Spleen (tissue), 11 donors: ENCODE data around the gene GAREM1. TPM values are rescaled to one million over a fixed set of nuclear protein-coding genes. Genes with fewer than 3 reads are reported as not detected.

ENCODE experiments used
- DNase-seq: peaks from one replicate; pipeline ENCODE4 v3.0.0-alpha.2; 2020
- H3K27ac ChIP-seq, 8 donors: fragments of 200-600 bp; sonication (generic) in 7 of 8; 1 replicate in 4 of 8; 2 replicates in 4 of 8; pipeline versions ENCODE4 v1.5.0 to v1.8.0; 2016 to 2021; ENCODE audit warnings: inconsistent platforms in 4 of 8, mild to moderate bottlenecking in 4 of 8, moderate library complexity in 1 of 8
- H3K27me3 ChIP-seq, 7 donors: fragments of 200-600 bp; sonication (generic) in 6 of 7; replicated peaks in 1 of 7; 1 replicate in 4 of 7; 2 replicates in 3 of 7; pipeline versions ENCODE4 v1.5.0 to v1.8.0; 2016 to 2021; ENCODE audit warnings: inconsistent platforms in 3 of 7, mild to moderate bottlenecking in 1 of 7
- H3K36me3 ChIP-seq, 6 donors: fragments of 200-600 bp; sonication (generic) in 5 of 6; 1 replicate in 4 of 6; 2 replicates in 2 of 6; pipeline versions ENCODE4 v1.5.0 to v1.8.0; 2016 to 2021; ENCODE audit warnings: inconsistent platforms in 2 of 6
- H3K4me1 ChIP-seq, 6 donors: fragments of 200-600 bp; sonication (generic) in 5 of 6; 1 replicate in 3 of 6; 2 replicates in 3 of 6; pipeline versions ENCODE4 v1.5.0 to v1.8.0; 2016 to 2021; ENCODE audit warnings: inconsistent platforms in 3 of 6
- H3K4me3 ChIP-seq, 8 donors: fragments of 200-600 bp; sonication (generic) in 7 of 8; 1 replicate in 4 of 8; 2 replicates in 4 of 8; pipeline versions ENCODE4 v1.5.0 to v1.8.0; 2016 to 2021; ENCODE audit warnings: inconsistent platforms in 4 of 8, mild to moderate bottlenecking in 4 of 8, moderate library complexity in 2 of 8
- H3K9me3 ChIP-seq, 8 donors: fragments of 200-600 bp; sonication (generic) in 7 of 8; 1 replicate in 4 of 8; 2 replicates in 4 of 8; pipeline versions ENCODE4 v1.5.0 to v1.8.0; 2016 to 2021; ENCODE audit warnings: inconsistent platforms in 4 of 8
- POLR2A ChIP-seq, 3 donors: fragments of 450-650 bp; IDR thresholded peaks; one replicate each; pipeline ENCODE4 v1.5.1; 2017; ENCODE audit warnings: antibody characterized with exemption in 3 of 3, mild to moderate bottlenecking in 1 of 3
- POLR2AphosphoS5 ChIP-seq, 3 donors: sonication (generic); formaldehyde crosslinking; IDR thresholded peaks; one replicate each; pipeline ENCODE4 v1.5.1; 2017; ENCODE audit warnings: antibody characterized with exemption in 3 of 3
- WGBS, 5 donors: extraction: QIAGEN DNeasy Blood & Tissue Kit in 3 of 5; methylation state at CpG; one replicate each; pipeline versions ENCODE4 v1.1.5 to v1.1.7; 2013 to 2018; 5-methylcytosine and 5-hydroxymethylcytosine counted together
- intact Hi-C: fragments of 100-400 bp; cut with DNase I; formaldehyde crosslinking; loops from one replicate; pipeline ENCODE4 v1.15.0; 2023; ENCODE audit warnings: low total_unique reads
- polyA plus RNA-seq, 3 donors: library from polyadenylated mRNA; stranded (reverse); fragments of 200-250 nt; gene quantifications; one replicate each; pipeline ENCODE4 v1.2.1, GENCODE V29; 2013
- total RNA-seq, 7 donors: library from RNA; depleted of rRNA in 3 of 7; stranded (reverse); fragments of >200 nt in 3 of 7; fragmentation: NEBNext Ultra II Directional in 4 of 7; extraction: Animal tissue kit (Norgen Biotek cat#: 25700) in 4 of 7; gene quantifications; one replicate each; pipeline versions ENCODE4 v1.1.0 to v1.2.1, GENCODE V29; 2016 to 2021
- TF ChIP-seq, protein P1 (sequence below), 11 experiments: fragments of 200-600 bp in 7 of 11; fragments of 450-650 bp in 4 of 11; sonication (generic) in 4 of 11; IDR thresholded peaks in 8 of 11; conservative IDR thresholded peaks in 3 of 11; 1 replicate in 7 of 11; 2 replicates in 4 of 11; pipeline versions ENCODE4 v1.4.0 to v1.8.0; 2016 to 2021; ENCODE audit warnings: antibody characterized with exemption in 11 of 11, inconsistent platforms in 4 of 11, mild to moderate bottlenecking in 1 of 11
- donor health status: healthy with polysubstance abuse.
- donor health status: DM: no; HTN: no; CAD: no; lungs with moderate emphysema.
- donor health status: DM: no; HTN: no; CAD: no.
- donor health status: Bipolar disorder and iron deficiency.
- donor health status: healthy.
- donor health status: DM: no; HTN: no; CAD: no.
- donor health status: DM: yes; HTN: yes; CAD: no.

GAREM1 gene
- total and polyA plus RNA-seq, 10 donors: 0.20 to 8.2 (median 3.5) TPM

DNA sequence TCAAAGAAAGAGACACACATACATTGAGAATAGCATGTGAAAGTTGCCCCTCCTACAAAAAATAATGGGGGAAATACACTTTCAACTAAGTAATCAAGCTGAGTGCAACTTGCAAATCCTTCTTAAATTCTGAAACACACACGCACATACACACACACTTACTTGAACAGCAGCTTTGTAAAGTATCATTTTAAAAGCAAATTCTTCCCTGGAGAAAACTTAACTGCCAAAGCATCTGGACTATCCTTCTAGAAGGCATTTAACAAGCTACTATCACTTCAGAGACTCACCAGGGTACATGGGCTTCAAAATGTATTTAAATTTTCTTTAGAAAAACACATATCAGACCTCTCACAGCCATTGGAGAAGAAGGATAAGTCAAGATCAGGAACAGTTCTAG lies 15.3 kb downstream of the GAREM1 start:
- no peak overlapping the region for H3K27ac ChIP-seq
- WGBS, 5 donors: 78 to 83% (median 81%) methylated on average over 1 of the region's 1 CpG
- H3K4me1 ChIP-seq: no peaks in the 10 kb centered on the region
- TF ChIP-seq POLR2AphosphoS5 (IDR thresholded peaks at IDR 0.05) (no peak), POLR2A (IDR thresholded peaks at IDR 0.05) (no peak)
- TF ChIP-seq, protein P1, sequence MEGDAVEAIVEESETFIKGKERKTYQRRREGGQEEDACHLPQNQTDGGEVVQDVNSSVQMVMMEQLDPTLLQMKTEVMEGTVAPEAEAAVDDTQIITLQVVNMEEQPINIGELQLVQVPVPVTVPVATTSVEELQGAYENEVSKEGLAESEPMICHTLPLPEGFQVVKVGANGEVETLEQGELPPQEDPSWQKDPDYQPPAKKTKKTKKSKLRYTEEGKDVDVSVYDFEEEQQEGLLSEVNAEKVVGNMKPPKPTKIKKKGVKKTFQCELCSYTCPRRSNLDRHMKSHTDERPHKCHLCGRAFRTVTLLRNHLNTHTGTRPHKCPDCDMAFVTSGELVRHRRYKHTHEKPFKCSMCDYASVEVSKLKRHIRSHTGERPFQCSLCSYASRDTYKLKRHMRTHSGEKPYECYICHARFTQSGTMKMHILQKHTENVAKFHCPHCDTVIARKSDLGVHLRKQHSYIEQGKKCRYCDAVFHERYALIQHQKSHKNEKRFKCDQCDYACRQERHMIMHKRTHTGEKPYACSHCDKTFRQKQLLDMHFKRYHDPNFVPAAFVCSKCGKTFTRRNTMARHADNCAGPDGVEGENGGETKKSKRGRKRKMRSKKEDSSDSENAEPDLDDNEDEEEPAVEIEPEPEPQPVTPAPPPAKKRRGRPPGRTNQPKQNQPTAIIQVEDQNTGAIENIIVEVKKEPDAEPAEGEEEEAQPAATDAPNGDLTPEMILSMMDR (IDR thresholded peaks at IDR 0.05 in 8 of 11, conservative IDR thresholded peaks at IDR 0.05 in 3 of 11): no peak
- intact Hi-C loops: no loop called here
- H3K36me3 ChIP-seq: no peaks in the 10 kb centered on the region
- H3K4me3 ChIP-seq: no peak overlapping the region
- DNase-seq: no peak
- peaks cover 0 to 12% (median 0%) of the 10 kb centered on the region in 7 donors for H3K27me3 ChIP-seq
- no peaks in the 10 kb centered on the region for H3K9me3 ChIP-seq

DNA sequence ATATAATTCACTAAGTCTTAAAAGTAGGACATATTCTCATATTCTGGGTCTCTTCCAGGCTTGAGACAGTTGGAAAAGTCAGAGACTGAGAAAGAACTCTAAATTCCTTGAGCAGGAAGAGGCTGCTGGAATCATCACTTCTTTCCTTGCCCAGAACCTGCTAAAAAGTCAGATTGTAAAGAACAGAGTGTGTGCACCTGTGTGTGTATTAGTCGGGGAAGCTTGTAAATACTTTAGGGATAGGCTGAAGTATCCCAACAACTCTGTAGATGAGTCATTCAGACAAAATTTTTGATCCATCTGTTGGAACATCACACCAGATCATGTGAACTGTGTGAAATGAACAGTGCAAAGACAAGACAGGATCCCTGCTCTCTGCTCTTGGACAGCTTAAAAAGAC lies 16.1 kb downstream of the GAREM1 start:
- Histone ChIP-seq H3K9me3 (no peaks in the 10 kb centered on the region), H3K27ac (no peak overlapping the region), H3K27me3 (peaks cover 0 to 12% (median 0%) of the 10 kb centered on the region in 7 donors), H3K4me1 (no peaks in the 10 kb centered on the region), H3K36me3 (no peaks in the 10 kb centered on the region), H3K4me3 (no peak overlapping the region)
- WGBS, 5 donors: 68 to 92% (median 79%) methylated on average over 1 of the region's 1 CpG
- DNase-seq: no peak
- intact Hi-C loops: no loop called here
- no peak for TF ChIP-seq POLR2AphosphoS5 (IDR thresholded peaks at IDR 0.05)
- TF ChIP-seq POLR2A (IDR thresholded peaks at IDR 0.05): no peak
- TF ChIP-seq, protein P1 (IDR thresholded peaks at IDR 0.05 in 8 of 11, conservative IDR thresholded peaks at IDR 0.05 in 3 of 11): no peak

DNA sequence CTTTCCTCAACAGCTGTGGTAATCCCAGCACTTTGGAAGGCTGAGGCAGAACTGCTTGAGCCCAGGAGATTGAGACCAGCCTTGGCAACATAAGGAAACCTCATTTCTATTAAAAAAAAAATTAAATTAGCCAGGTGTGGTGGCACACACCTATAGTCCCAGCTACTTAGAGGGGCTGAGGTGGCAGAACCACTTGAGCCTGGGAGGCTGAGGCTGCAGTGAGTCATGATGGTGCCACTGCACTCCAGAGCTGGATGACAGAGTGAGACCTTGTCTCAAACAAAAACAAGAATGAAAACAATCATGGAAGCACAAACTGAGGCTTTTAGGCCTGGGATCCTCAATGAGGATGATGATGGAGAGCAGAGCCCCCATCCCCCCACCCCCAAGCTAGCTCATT lies 19.8 kb downstream of the GAREM1 start:
- TF ChIP-seq POLR2A (IDR thresholded peaks at IDR 0.05) (no peak), POLR2AphosphoS5 (IDR thresholded peaks at IDR 0.05) (no peak)
- TF ChIP-seq, protein P1 (IDR thresholded peaks at IDR 0.05 in 8 of 11, conservative IDR thresholded peaks at IDR 0.05 in 3 of 11): no peak
- Histone ChIP-seq H3K4me1 (no peaks in the 10 kb centered on the region), H3K27ac (no peak overlapping the region), H3K9me3 (no peaks in the 10 kb centered on the region), H3K4me3 (no peak overlapping the region), H3K27me3 (peaks cover 0 to 4% (median 0%) of the 10 kb centered on the region in 7 donors), H3K36me3 (no peaks in the 10 kb centered on the region)
- DNase-seq: no peak
- intact Hi-C loops: no loop called here

DNA sequence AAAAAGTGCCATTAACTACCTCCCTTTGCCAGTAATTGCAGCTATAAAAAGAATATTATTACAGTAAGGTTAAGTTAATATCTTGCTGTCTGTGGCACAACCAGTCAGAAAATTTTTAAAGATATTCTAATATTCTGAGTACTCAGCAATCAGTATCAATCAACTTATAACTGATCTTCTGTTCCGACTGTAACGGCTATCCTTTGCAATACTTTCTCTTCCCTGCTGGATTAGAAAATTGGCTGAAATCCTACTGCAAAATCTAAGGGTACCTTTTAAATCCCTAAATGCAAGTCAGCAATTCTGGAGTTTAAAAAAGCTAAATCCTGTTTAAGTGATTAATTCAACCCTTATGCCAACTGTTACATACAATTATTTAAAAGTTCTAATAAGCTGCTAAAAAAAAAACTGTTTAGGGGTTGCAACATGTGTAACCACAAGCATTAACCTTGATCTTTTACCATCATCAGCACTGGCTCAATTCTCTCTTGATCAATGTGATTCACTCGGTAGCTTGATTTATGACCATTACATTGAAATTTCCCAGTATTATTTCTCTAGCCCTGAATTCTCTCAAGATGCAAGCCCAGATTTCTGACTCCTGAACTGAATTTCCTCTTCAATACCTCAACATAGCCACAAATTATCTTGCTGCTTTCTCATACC lies 20.5 kb downstream of the GAREM1 start:
- Histone ChIP-seq H3K36me3 (no peaks in the 10 kb centered on the region), H3K9me3 (no peaks in the 10 kb centered on the region), H3K27ac (no peak overlapping the region), H3K4me1 (no peaks in the 10 kb centered on the region), H3K4me3 (no peak overlapping the region), H3K27me3 (peaks cover 0 to 4% (median 0%) of the 10 kb centered on the region in 7 donors)
- 65 to 90% (median 85%) methylated on average over 3 of the region's 3 CpGs for WGBS, 5 donors
- intact Hi-C loops: no loop called here
- TF ChIP-seq POLR2A (IDR thresholded peaks at IDR 0.05) (no peak), POLR2AphosphoS5 (IDR thresholded peaks at IDR 0.05) (no peak)
- TF ChIP-seq, protein P1 (IDR thresholded peaks at IDR 0.05 in 8 of 11, conservative IDR thresholded peaks at IDR 0.05 in 3 of 11): no peak
- no peak for DNase-seq
